H9 (cell line): ENCODE results near the gene TYRP1. TPM values are rescaled to one million over a fixed set of nuclear protein-coding genes. Genes with fewer than 3 reads are reported as not detected.

Experiments used
- DNase-seq: peaks from one replicate; pipeline ENCODE4 v3.0.0-alpha.2; 2017
- H2AFZ ChIP-seq: one replicate; pipeline ENCODE4 v1.6.1; 2013; ENCODE audit warnings: mild to moderate bottlenecking, low read length, control low read depth, moderate library complexity
- H2AK5ac ChIP-seq: 2 replicates; pipeline ENCODE4 v1.6.1; 2013; ENCODE audit warnings: low read length, control low read depth, mixed read lengths; ENCODE audit not compliant: insufficient read length
- H2BK120ac ChIP-seq: one replicate; pipeline ENCODE4 v1.6.1; 2013; ENCODE audit warnings: low read depth, mild to moderate bottlenecking, low read length, control low read depth, inconsistent platforms; ENCODE audit not compliant: poor library complexity, severe bottlenecking
- H2BK12ac ChIP-seq: 2 replicates; pipeline ENCODE4 v1.6.1; 2013; ENCODE audit warnings: low read length, control low read depth, mixed read lengths, low read depth; ENCODE audit not compliant: insufficient read length
- H2BK15ac ChIP-seq: 2 replicates; pipeline ENCODE4 v1.6.1; 2013; ENCODE audit warnings: low read depth, low read length, control low read depth
- H2BK20ac ChIP-seq: one replicate; pipeline ENCODE4 v1.6.1; 2013; ENCODE audit warnings: low read depth, mild to moderate bottlenecking, low read length, control low read depth, inconsistent platforms; ENCODE audit not compliant: poor library complexity, severe bottlenecking
- H2BK5ac ChIP-seq: 2 replicates; pipeline ENCODE4 v1.6.1; 2013; ENCODE audit warnings: low read length, control low read depth, mixed read lengths; ENCODE audit not compliant: insufficient read length
- H3K14ac ChIP-seq: 2 replicates; pipeline ENCODE4 v1.6.1; 2013; ENCODE audit warnings: low read length, control low read depth; ENCODE audit not compliant: insufficient read depth
- H3K18ac ChIP-seq: 2 replicates; pipeline ENCODE4 v1.6.1; 2013; ENCODE audit warnings: low read depth, mild to moderate bottlenecking, mixed read lengths, low read length, control low read depth; ENCODE audit not compliant: insufficient read length
- H3K23ac ChIP-seq: 2 replicates; pipeline ENCODE4 v1.6.1; 2013; ENCODE audit warnings: low read length, control low read depth, mixed read lengths, low read depth; ENCODE audit not compliant: insufficient read length
- H3K23me2 ChIP-seq: 2 replicates; pipeline ENCODE4 v1.6.1; 2013; ENCODE audit warnings: low read depth, mild to moderate bottlenecking, mixed read lengths, low read length, control low read depth; ENCODE audit not compliant: insufficient read length, poor library complexity, severe bottlenecking
- H3K27ac ChIP-seq: 2 replicates; pipeline ENCODE4 v1.5.1; 2013; ENCODE audit warnings: low read length, control low read depth, mixed read lengths, low read depth; ENCODE audit not compliant: insufficient read length
- H3K27me3 ChIP-seq: 2 replicates; pipeline ENCODE4 v1.6.1; 2013; ENCODE audit warnings: low read length, control low read depth, inconsistent platforms; ENCODE audit not compliant: insufficient read depth
- H3K4ac ChIP-seq: 2 replicates; pipeline ENCODE4 v1.6.1; 2013; ENCODE audit warnings: low read depth, mild to moderate bottlenecking, control low read depth, inconsistent platforms, low read length, moderate library complexity
- H3K4me1 ChIP-seq: 2 replicates; pipeline ENCODE4 v1.6.1; 2013; ENCODE audit warnings: low read length, control low read depth, inconsistent platforms; ENCODE audit not compliant: insufficient read depth
- H3K4me2 ChIP-seq: 2 replicates; pipeline ENCODE4 v1.6.1; 2013; ENCODE audit warnings: low read length, control low read depth, mixed read lengths; ENCODE audit not compliant: insufficient read length, insufficient read depth
- H3K56ac ChIP-seq: 2 replicates; pipeline ENCODE4 v1.6.1; 2013; ENCODE audit warnings: low read depth, mild to moderate bottlenecking, mixed read lengths, low read length, control low read depth; ENCODE audit not compliant: insufficient read length
- H3K79me1 ChIP-seq: 2 replicates; pipeline ENCODE4 v1.6.1; 2013; ENCODE audit warnings: low read depth, mild to moderate bottlenecking, moderate library complexity, low read length, control low read depth, inconsistent platforms; ENCODE audit not compliant: insufficient read depth, poor library complexity, severe bottlenecking
- H3K79me2 ChIP-seq: 2 replicates; pipeline ENCODE4 v1.6.1; 2013; ENCODE audit warnings: low read length, control low read depth, inconsistent platforms; ENCODE audit not compliant: insufficient read depth
- H3K9ac ChIP-seq: 2 replicates; pipeline ENCODE4 v1.6.1; 2013; ENCODE audit warnings: low read length, control low read depth, mixed read lengths; ENCODE audit not compliant: insufficient read length; ENCODE audit errors: extremely low read depth
- H3K9me3 ChIP-seq: one replicate; pipeline ENCODE4 v1.6.1; 2013; ENCODE audit warnings: low read depth, low read length, inconsistent platforms; ENCODE audit not compliant: control insufficient read depth
- H3T11ph ChIP-seq: one replicate; pipeline ENCODE4 v1.6.1; 2013; ENCODE audit warnings: mild to moderate bottlenecking, low read length, control low read depth, inconsistent platforms
- H4K20me1 ChIP-seq: one replicate; pipeline ENCODE4 v1.6.1; 2013; ENCODE audit not compliant: control insufficient read depth, insufficient read length, insufficient read depth
- H4K5ac ChIP-seq: 2 replicates; pipeline ENCODE4 v1.6.1; 2013; ENCODE audit warnings: low read depth, mild to moderate bottlenecking, mixed read lengths, low read length, control low read depth; ENCODE audit not compliant: insufficient read length
- H4K8ac ChIP-seq: replicated peaks from 2 replicates; pipeline ENCODE4 v1.6.1; 2013; ENCODE audit warnings: low read length, control low read depth, mixed read lengths, low read depth; ENCODE audit not compliant: insufficient read length
- H4K91ac ChIP-seq: 2 replicates; pipeline ENCODE4 v1.6.1; 2013; ENCODE audit warnings: low read depth, mild to moderate bottlenecking, moderate library complexity, mixed read lengths, low read length, control low read depth; ENCODE audit not compliant: insufficient read length
- H3K27ac Mint-ChIP-seq, 3 experiments: 2 replicates in 2 of 3; 3 replicates in 1 of 3; pipeline ENCODE4 v1.8.0; 2020 to 2021; ENCODE audit warnings: mixed read lengths in 3 of 3, mild to moderate bottlenecking in 1 of 3, moderate library complexity in 1 of 3
- H3K27me3 Mint-ChIP-seq: 2 replicates; pipeline ENCODE4 v1.8.0; 2021; ENCODE audit warnings: low read depth, mild to moderate bottlenecking, moderate library complexity, mixed read lengths
- H3K36me3 Mint-ChIP-seq, 3 experiments: 2 replicates in 2 of 3; 3 replicates in 1 of 3; pipeline ENCODE4 v1.8.0; 2020 to 2021; ENCODE audit warnings: low read depth in 3 of 3, mixed read lengths in 3 of 3; ENCODE audit not compliant: insufficient read depth in 1 of 3
- H3K4me1 Mint-ChIP-seq, 2 experiments: 2 replicates each; pipeline ENCODE4 v1.8.0; 2020; ENCODE audit warnings: mixed read lengths in 2 of 2
- H3K4me3 Mint-ChIP-seq, 2 experiments: 2 replicates in 1 of 2; 3 replicates in 1 of 2; pipeline ENCODE4 v1.8.0; 2020 to 2021; ENCODE audit warnings: mild to moderate bottlenecking in 2 of 2, mixed read lengths in 2 of 2, moderate library complexity in 1 of 2
- H3K9me3 Mint-ChIP-seq, 2 experiments: 2 replicates in 1 of 2; 3 replicates in 1 of 2; pipeline ENCODE4 v1.8.0; 2020; ENCODE audit warnings: mild to moderate bottlenecking in 2 of 2, mixed read lengths in 2 of 2, moderate library complexity in 1 of 2
- CTCF ChIP-seq: fragments of 200-600 bp; sonication (generic); conservative IDR thresholded peaks from 3 replicates; pipeline ENCODE4 v1.8.0; 2021; ENCODE audit warnings: antibody characterized with exemption, mild to moderate bottlenecking
- WGBS: extraction: QIAGEN DNeasy Blood & Tissue Kit; methylation state at CpG from one replicate; pipeline ENCODE4 v1.1.7; 2013; ENCODE audit warnings: missing lambda C conversion rate, low lambda C conversion rate, mixed read lengths; ENCODE audit not compliant: insufficient read length; ENCODE audit errors: extremely low coverage; 5-methylcytosine and 5-hydroxymethylcytosine counted together
- total RNA-seq: library from RNA; stranded (reverse); gene quantifications from 2 replicates; pipeline ENCODE4 v1.2.1, GENCODE V29; 2021

Gene TYRP1
- total RNA-seq, 1 experiment from 2014 or later, result not detected

GRCh38 chr9:12708562-12709298 lies 15.5 kb downstream of the TYRP1 start:
- Histone ChIP-seq H3T11ph (no peak overlapping the region), H3K79me2 (no peaks in the 10 kb centered on the region), H4K20me1 (no peaks in the 10 kb centered on the region), H4K91ac (no peak overlapping the region), H4K5ac (no peak overlapping the region), H3K27me3 (no peaks in the 10 kb centered on the region), H3K4ac (no peak overlapping the region), H2AFZ (no peak overlapping the region), H3K18ac (no peak overlapping the region), H3K14ac (no peak overlapping the region), H2BK5ac (no peak overlapping the region), H2BK120ac (no peak overlapping the region), H3K4me2 (no peak overlapping the region), H3K9me3 (no peaks in the 10 kb centered on the region), H2BK12ac (no peak overlapping the region), H3K23ac (no peak overlapping the region), H3K27ac (no peak overlapping the region), H2AK5ac (no peak overlapping the region), H2BK15ac (no peak overlapping the region), H3K23me2 (no peaks in the 10 kb centered on the region), H3K9ac (no peak overlapping the region), H3K56ac (no peak overlapping the region), H4K8ac (no peak overlapping the region), H2BK20ac (no peak overlapping the region), H3K4me1 (no peaks in the 10 kb centered on the region), H3K79me1 (no peaks in the 10 kb centered on the region)
- Mint-ChIP-seq H3K4me1 (no peaks in the 10 kb centered on the region), H3K27ac (no peak overlapping the region), H3K4me3 (no peak overlapping the region), H3K27me3 (no peaks in the 10 kb centered on the region), H3K36me3 (no peaks in the 10 kb centered on the region), H3K9me3 (no peaks in the 10 kb centered on the region)
- DNase-seq, result no peak
- no CpG with 5 or more reads among the region's 5 CpGs for WGBS
- no peak for TF ChIP-seq CTCF
